GM08714 (cell line): Measurements from ENCODE around the gene HAUS7.

Experiments used
- H3K4me3 ChIP-seq: fragments of 200-500 bp; sonication (Bioruptor generic); 2 replicates; pipeline ENCODE4 v1.5.1; 2014; ENCODE audit warnings: mild to moderate bottlenecking, low read length, inconsistent platforms
- ZNF274 ChIP-seq: IDR thresholded peaks from 2 replicates; pipeline ENCODE4 v1.6.1; 2012; ENCODE audit warnings: mild to moderate bottlenecking, low read depth, low read length

Gene HAUS7

GRCh38 chrX:153505361-153505760, 35.0 kb upstream of the HAUS7 start:
- no peak overlapping the region for H3K4me3 ChIP-seq
- TF ChIP-seq ZNF274 = no peak

- no peak overlapping the region for H3K4me3 ChIP-seq
- TF ChIP-seq ZNF274 = no peak
Observed at GRCh38 chrX:153504445-153505016, 34.2 kb upstream of the HAUS7 start.

- H3K4me3 ChIP-seq = no peak overlapping the region
- no peak for TF ChIP-seq ZNF274
Observed at GRCh38 chrX:153502796-153503195, 32.4 kb upstream of the HAUS7 start.

GRCh38 chrX:153502131-153502530, 31.8 kb upstream of the HAUS7 start:
- no peak for TF ChIP-seq ZNF274
- H3K4me3 ChIP-seq = no peak overlapping the region

DNA sequence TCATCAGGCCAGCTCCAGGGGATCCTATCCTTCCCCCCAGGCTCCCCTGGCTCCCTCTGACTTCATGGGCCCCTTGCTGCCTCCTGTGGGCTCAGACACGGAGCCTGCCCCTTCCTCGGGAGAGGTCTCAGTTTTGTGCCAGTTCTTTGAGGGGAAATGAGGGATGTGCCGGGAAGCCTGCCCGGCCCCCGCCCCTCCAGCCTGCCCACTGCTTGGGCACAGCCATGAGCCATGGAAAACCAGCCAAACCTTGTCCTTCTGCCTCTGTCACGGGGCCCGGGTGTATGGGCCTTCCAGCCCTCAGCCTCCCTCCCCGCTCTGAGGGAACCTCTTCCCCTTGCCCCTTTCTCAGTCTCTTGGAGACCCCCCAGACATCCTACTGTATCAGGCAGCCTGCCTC, 31.2 kb upstream of the HAUS7 start:
- H3K4me3 ChIP-seq = no peak overlapping the region
- no peak for TF ChIP-seq ZNF274

GRCh38 chrX:153500676-153501280, 30.4 kb upstream of the HAUS7 start:
- no peak overlapping the region for H3K4me3 ChIP-seq
- TF ChIP-seq ZNF274 = no peak

DNA sequence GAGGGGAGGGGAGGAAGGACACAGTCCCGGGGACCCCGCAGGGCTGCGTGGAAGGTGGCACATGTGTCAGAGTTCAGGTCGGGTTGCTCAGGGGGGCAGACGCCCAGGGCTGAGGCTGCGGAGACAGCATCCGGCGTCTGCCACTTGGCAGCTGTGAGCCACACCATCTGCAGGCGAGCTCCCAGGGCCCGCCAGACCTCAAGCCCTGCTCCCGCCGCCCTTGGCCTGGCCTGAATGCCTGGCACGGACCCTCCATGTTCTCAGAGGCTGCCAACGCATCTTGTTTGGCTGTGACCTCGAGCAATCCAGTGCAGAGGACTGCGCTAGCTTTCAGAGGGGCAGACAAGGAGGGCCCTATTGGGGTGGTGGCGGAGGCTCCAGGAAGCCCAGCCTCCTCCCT, 29.5 kb upstream of the HAUS7 start:
- no peak overlapping the region for H3K4me3 ChIP-seq
- TF ChIP-seq ZNF274 = no peak

DNA sequence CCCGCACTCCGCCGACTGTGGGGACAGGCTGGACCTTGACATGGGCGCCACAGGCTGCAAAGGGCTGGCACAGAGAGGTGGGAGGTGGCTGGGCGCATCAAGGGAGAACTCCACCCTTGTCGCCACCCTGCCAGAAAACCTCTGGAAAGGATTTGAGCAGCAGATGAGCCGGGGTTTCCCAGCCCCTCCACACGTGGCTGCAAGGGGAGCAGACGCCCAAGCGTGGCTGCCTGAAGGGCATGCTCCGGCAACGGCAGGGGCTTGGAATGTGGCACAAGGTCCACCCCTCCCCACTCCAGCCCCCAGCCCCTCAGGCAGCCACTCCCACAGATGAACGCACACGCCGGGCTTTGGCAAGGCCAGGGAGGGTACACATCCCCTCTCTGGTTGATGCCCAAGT, 29.0 kb upstream of the HAUS7 start:
- no peak overlapping the region for H3K4me3 ChIP-seq
- no peak for TF ChIP-seq ZNF274

- no peak overlapping the region for H3K4me3 ChIP-seq
- no peak for TF ChIP-seq ZNF274
Observed at GRCh38 chrX:153498453-153498852, 28.1 kb upstream of the HAUS7 start.

- TF ChIP-seq ZNF274 = no peak
- H3K4me3 ChIP-seq = no peak overlapping the region
Observed at GRCh38 chrX:153496590-153496959, 26.2 kb upstream of the HAUS7 start.

- no peak for TF ChIP-seq ZNF274
- H3K4me3 ChIP-seq = no peak overlapping the region
Observed at GRCh38 chrX:153495903-153496589, 25.7 kb upstream of the HAUS7 start.

- no peak for TF ChIP-seq ZNF274
- no peak overlapping the region for H3K4me3 ChIP-seq
Observed at GRCh38 chrX:153495362-153495751, 25.0 kb upstream of the HAUS7 start.

GRCh38 chrX:153494541-153495361, 24.4 kb upstream of the HAUS7 start, which contains the start of gene BGN:
Gene BGN (plus strand): TSS chrX:153494980. CDS start chrX:153504632, 9,652 bp downstream.
- no peak within 1 kb of the TSS for H3K4me3 ChIP-seq

GRCh38 chrX:153494061-153494460, 23.7 kb upstream of the HAUS7 start:
- no peak for TF ChIP-seq ZNF274
- no peak overlapping the region for H3K4me3 ChIP-seq

More at GRCh38 chrX:153494541-153495361, 24.4 kb upstream of the HAUS7 start, which contains the start of gene BGN:
- TF ChIP-seq ZNF274 = no peak
